GM23338 (cell line): ENCODE data around the gene NECAB3. TPM values are rescaled to one million over a fixed set of nuclear protein-coding genes. Genes with fewer than 3 reads are reported as not detected.
A peak's percentile ranks its signal among the peaks of the same experiment; 100 is the strongest.

Source experiments
- ATAC-seq: fragments of 200-7000 bp; cut with Tn5 transposase; 3 replicates; pipeline ENCODE4 v1.9.1; 2020
- DNase-seq: peaks from one replicate; pipeline ENCODE4 v3.0.0-alpha.2; 2015; ENCODE audit warnings: low spot score
- H2AFZ ChIP-seq: fragments of 200-600 bp; sonication (generic); 2 replicates; pipeline ENCODE4 v1.8.0; 2016; ENCODE audit warnings: antibody characterized with exemption, mild to moderate bottlenecking, moderate library complexity
- H3F3A ChIP-seq: fragments of 200-600 bp; sonication (generic); replicated peaks from 2 replicates; pipeline ENCODE4 v1.8.0; 2017; ENCODE audit warnings: antibody characterized with exemption, mixed run types, low read depth
- H3K27ac ChIP-seq: fragments of 200-600 bp; sonication (generic); 2 replicates; pipeline ENCODE4 v1.6.1; 2016; ENCODE audit warnings: low read depth
- H3K27me3 ChIP-seq: fragments of 200-600 bp; sonication (generic); 2 replicates; pipeline ENCODE4 v1.8.0; 2016; ENCODE audit warnings: mild to moderate bottlenecking, mixed run types, moderate library complexity; ENCODE audit not compliant: insufficient read depth
- H3K36me3 ChIP-seq: fragments of 200-600 bp; sonication (generic); 2 replicates; pipeline ENCODE4 v1.8.0; 2016; ENCODE audit warnings: mild to moderate bottlenecking; ENCODE audit not compliant: insufficient read depth
- H3K4me1 ChIP-seq: fragments of 200-600 bp; sonication (generic); 2 replicates; pipeline ENCODE4 v1.8.0; 2016; ENCODE audit warnings: mild to moderate bottlenecking, moderate library complexity; ENCODE audit not compliant: insufficient read depth
- H3K4me2 ChIP-seq: fragments of 200-600 bp; sonication (generic); 2 replicates; pipeline ENCODE4 v1.7.1; 2017; ENCODE audit warnings: mixed run types
- H3K4me3 ChIP-seq: fragments of 200-600 bp; sonication (generic); 2 replicates; pipeline ENCODE4 v1.6.1; 2016; ENCODE audit warnings: mixed run types
- H3K79me2 ChIP-seq: fragments of 200-600 bp; sonication (generic); replicated peaks from 2 replicates; pipeline ENCODE4 v1.8.0; 2017; ENCODE audit warnings: mild to moderate bottlenecking; ENCODE audit not compliant: insufficient read depth
- H3K9me2 ChIP-seq: fragments of 200-600 bp; sonication (generic); 2 replicates; pipeline ENCODE4 v1.8.0; 2017; ENCODE audit not compliant: insufficient read depth
- H4K20me1 ChIP-seq: fragments of 200-600 bp; sonication (generic); replicated peaks from 2 replicates; pipeline ENCODE4 v1.8.0; 2017; ENCODE audit warnings: mild to moderate bottlenecking; ENCODE audit not compliant: insufficient read depth
- H3K27ac Mint-ChIP-seq: 2 replicates; pipeline ENCODE4 v1.8.0; 2020; ENCODE audit warnings: inconsistent platforms, mild to moderate bottlenecking, moderate library complexity, mixed read lengths
- H3K27me3 Mint-ChIP-seq: 3 replicates; pipeline ENCODE4 v1.8.0; 2022; ENCODE audit warnings: low read depth, mild to moderate bottlenecking, moderate library complexity, mixed read lengths, inconsistent platforms; ENCODE audit not compliant: insufficient read depth, poor library complexity
- H3K36me3 Mint-ChIP-seq: 3 replicates; pipeline ENCODE4 v1.8.0; 2021; ENCODE audit warnings: low read depth, mild to moderate bottlenecking, inconsistent platforms, moderate library complexity, mixed read lengths
- H3K4me1 Mint-ChIP-seq: 3 replicates; pipeline ENCODE4 v1.8.0; 2020; ENCODE audit warnings: mild to moderate bottlenecking, inconsistent platforms, mixed read lengths
- H3K4me3 Mint-ChIP-seq: 3 replicates; pipeline ENCODE4 v1.8.0; 2021; ENCODE audit warnings: moderate library complexity, mild to moderate bottlenecking, inconsistent platforms, mixed read lengths
- H3K9me3 Mint-ChIP-seq: 3 replicates; pipeline ENCODE4 v1.8.0; 2020; ENCODE audit warnings: moderate library complexity, mild to moderate bottlenecking, inconsistent platforms, mixed read lengths
- EZH2 ChIP-seq: fragments of 200-600 bp; sonication (generic); IDR thresholded peaks from one replicate; pipeline ENCODE4 v1.8.0; 2017; ENCODE audit warnings: antibody characterized with exemption, mild to moderate bottlenecking, low read depth; ENCODE audit not compliant: unreplicated experiment
- JUNB ChIP-seq: IDR thresholded peaks from one replicate; pipeline ENCODE4 v1.6.1; 2016; ENCODE audit warnings: antibody characterized with exemption; ENCODE audit not compliant: unreplicated experiment
- NANOG ChIP-seq: IDR thresholded peaks from 2 replicates; pipeline ENCODE4 v1.6.1; 2016; ENCODE audit warnings: antibody characterized with exemption, borderline replicate concordance
- POLR2AphosphoS5 ChIP-seq: IDR thresholded peaks from 2 replicates; pipeline ENCODE4 v1.6.1; 2016; ENCODE audit warnings: antibody characterized with exemption, low read depth
- STAT1 ChIP-seq: IDR thresholded peaks from one replicate; pipeline ENCODE4 v1.6.1; 2016; ENCODE audit warnings: antibody characterized with exemption; ENCODE audit not compliant: unreplicated experiment
- ZNF462 ChIP-seq: fragments of 250-450 bp; sonication (Bioruptor Pico); IDR thresholded peaks from 2 replicates; pipeline ENCODE4 v1.5.0; 2020; ENCODE audit warnings: mild to moderate bottlenecking, moderate library complexity
- long read RNA-seq: library from polyadenylated mRNA; unstranded; transcript quantifications from one replicate; pipeline ENCODE4 v2.0.0, GENCODE V29; 2020; ENCODE audit not compliant: unreplicated experiment
- polyA plus RNA-seq: library from polyadenylated mRNA; unstranded; fragments of >200 nt; fragmentation: Nextera tagmentation; extraction: Ambion mirVana; gene quantifications from 2 replicates; pipeline ENCODE4 v1.2.1, GENCODE V29; 2016
- total RNA-seq: library from RNA; depleted of rRNA; stranded (reverse); fragments of >200 nt; shearing (Covaris generic); gene quantifications from 2 replicates; pipeline ENCODE4 v1.2.3, GENCODE V29; 2014; rRNA removed
- TF ChIP-seq, protein P1 (sequence below), 2 experiments: fragments of 200-600 bp in 1 of 2; sonication (generic) in 1 of 2; conservative IDR thresholded peaks; 2 replicates each; pipeline versions ENCODE4 v1.5.1 to v1.6.1; 2016 to 2017; ENCODE audit warnings: antibody characterized with exemption in 2 of 2, low read depth in 2 of 2, mild to moderate bottlenecking in 2 of 2, moderate library complexity in 1 of 2

NECAB3 gene, protein sequence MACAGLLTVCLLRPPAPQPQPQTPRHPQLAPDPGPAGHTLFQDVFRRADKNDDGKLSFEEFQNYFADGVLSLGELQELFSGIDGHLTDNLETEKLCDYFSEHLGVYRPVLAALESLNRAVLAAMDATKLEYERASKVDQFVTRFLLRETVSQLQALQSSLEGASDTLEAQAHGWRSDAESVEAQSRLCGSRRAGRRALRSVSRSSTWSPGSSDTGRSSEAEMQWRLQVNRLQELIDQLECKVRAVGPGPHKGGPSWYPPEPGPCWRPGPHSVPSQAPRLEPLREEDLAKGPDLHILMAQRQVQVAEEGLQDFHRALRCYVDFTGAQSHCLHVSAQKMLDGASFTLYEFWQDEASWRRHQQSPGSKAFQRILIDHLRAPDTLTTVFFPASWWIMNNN
- 28.4 TPM in 2 replicates for total RNA-seq
- 8.5 and 13.4 TPM in 2 replicates for polyA plus RNA-seq
- long read RNA-seq, partial matches to known transcripts: 1 of 4 reads
- long read RNA-seq, other reads (novel, unspliced or antisense): 0 of 4 reads

GRCh38 chr20:33674294-33675135 lies at the start of gene NECAB3:
Gene NECAB3, minus strand, starts transcription at chr20:33674428. Its CDS starts 76 bp downstream, at chr20:33674352.
- peak within 1 kb of the TSS; percentile 50 for H3K27ac Mint-ChIP-seq
- H3K27ac ChIP-seq: peak within 1 kb of the TSS; percentile 52

DNA sequence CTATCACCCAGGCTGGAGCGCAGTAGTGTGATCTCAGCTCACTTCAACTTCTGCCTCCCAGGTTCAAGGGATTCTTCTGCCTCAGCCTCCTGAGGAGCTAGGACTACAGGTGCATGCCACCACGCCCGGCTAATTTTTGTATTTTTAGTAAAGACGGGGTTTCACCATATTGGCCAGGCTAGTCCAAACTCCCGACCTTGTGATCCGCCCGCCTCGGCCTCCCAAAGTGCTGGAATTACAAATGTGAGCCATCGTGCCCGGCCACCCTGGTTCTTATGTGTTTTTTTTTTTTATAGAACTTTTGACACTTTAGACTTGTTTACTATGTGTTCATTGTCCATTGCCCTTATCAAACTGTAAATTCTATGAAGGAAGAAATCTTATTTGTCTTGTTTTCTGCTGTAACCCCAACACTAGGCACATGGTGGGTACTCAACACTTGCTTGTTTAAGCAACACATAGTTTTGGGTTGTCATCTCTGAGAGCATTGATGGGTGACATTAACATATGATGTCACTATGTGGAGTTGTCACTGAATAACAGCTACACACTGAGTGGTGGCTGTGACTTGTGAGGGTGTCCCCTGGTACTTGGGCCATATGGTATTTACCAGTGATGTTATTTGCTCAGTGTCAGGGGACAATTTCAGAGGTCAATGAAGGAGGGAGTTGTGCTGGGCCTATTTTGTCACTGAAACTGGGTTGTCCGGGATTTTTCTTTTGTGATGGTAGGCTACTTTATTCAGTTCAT lies 47.3 kb upstream of the NECAB3 start:
- Histone ChIP-seq H3K27ac (no peak overlapping the region), H3K4me1 (no peaks in the 10 kb centered on the region), H3K36me3 (no peaks in the 10 kb centered on the region), H3K4me2 (no peak overlapping the region), H3K4me3 (no peak overlapping the region), H3K9me2 (no peaks in the 10 kb centered on the region), H3K27me3 (no peaks in the 10 kb centered on the region), H4K20me1 (no peaks in the 10 kb centered on the region), H2AFZ (no peak overlapping the region), H3K79me2 (no peaks in the 10 kb centered on the region), H3F3A (no peaks in the 10 kb centered on the region)
- H3K27me3 Mint-ChIP-seq: peaks cover 17% of the 10 kb centered on the region
- no peak overlapping the region for H3K27ac Mint-ChIP-seq
- no peaks in the 10 kb centered on the region; the same call in 2 of the 3 replicates for H3K4me1 Mint-ChIP-seq
- H3K4me3 Mint-ChIP-seq: no peak overlapping the region
- peaks cover 6% of the 10 kb centered on the region; the same call in 2 of the 3 replicates for H3K9me3 Mint-ChIP-seq
- DNase-seq (no peak), ATAC-seq (no peak)
- no peaks in the 10 kb centered on the region for H3K36me3 Mint-ChIP-seq
- TF ChIP-seq, protein P1, sequence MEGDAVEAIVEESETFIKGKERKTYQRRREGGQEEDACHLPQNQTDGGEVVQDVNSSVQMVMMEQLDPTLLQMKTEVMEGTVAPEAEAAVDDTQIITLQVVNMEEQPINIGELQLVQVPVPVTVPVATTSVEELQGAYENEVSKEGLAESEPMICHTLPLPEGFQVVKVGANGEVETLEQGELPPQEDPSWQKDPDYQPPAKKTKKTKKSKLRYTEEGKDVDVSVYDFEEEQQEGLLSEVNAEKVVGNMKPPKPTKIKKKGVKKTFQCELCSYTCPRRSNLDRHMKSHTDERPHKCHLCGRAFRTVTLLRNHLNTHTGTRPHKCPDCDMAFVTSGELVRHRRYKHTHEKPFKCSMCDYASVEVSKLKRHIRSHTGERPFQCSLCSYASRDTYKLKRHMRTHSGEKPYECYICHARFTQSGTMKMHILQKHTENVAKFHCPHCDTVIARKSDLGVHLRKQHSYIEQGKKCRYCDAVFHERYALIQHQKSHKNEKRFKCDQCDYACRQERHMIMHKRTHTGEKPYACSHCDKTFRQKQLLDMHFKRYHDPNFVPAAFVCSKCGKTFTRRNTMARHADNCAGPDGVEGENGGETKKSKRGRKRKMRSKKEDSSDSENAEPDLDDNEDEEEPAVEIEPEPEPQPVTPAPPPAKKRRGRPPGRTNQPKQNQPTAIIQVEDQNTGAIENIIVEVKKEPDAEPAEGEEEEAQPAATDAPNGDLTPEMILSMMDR (conservative IDR thresholded peaks at IDR 0.05; ENCODE audit: low read depth in 2 of 2): no peak
- TF ChIP-seq ZNF462 (CRISPR knock-in tag): no peak
- TF ChIP-seq JUNB: no peak
- no peak for TF ChIP-seq NANOG

More at GRCh38 chr20:33674294-33675135, at the start of gene NECAB3:
- H3K27me3 ChIP-seq: no peaks in the 10 kb centered on the region
- Mint-ChIP-seq H3K36me3 (peaks cover 54% of the 10 kb centered on the region), H3K27me3 (peaks cover 24% of the 10 kb centered on the region), H3K4me3 (peak within 1 kb of the TSS; percentile 89), H3K4me1 (peaks cover 33% of the 10 kb centered on the region), H3K9me3 (no peaks in the 10 kb centered on the region; the same call in 2 of the 3 replicates)
- H3K4me2 ChIP-seq: peak within 1 kb of the TSS; percentile 99
- TF ChIP-seq STAT1 (no peak), POLR2AphosphoS5 (peak; percentile 54; the same call in 1 of the 2 replicates), EZH2 (no peak)
- no peaks in the 10 kb centered on the region for H3K9me2 ChIP-seq
- H3F3A ChIP-seq: peaks cover 15% of the 10 kb centered on the region; the same call in 1 of the 2 replicates
- peaks cover 6% of the 10 kb centered on the region; the same call in 1 of the 2 replicates for H4K20me1 ChIP-seq
- peak within 1 kb of the TSS; percentile 97 for H2AFZ ChIP-seq
- ATAC-seq: peak; percentile 81
- DNase-seq: peak; percentile 84
- peaks cover 4% of the 10 kb centered on the region for H3K36me3 ChIP-seq
- peak within 1 kb of the TSS; percentile 78 for H3K4me3 ChIP-seq
- H3K4me1 ChIP-seq: peaks cover 19% of the 10 kb centered on the region
- H3K79me2 ChIP-seq: no peaks in the 10 kb centered on the region; the same call in 1 of the 2 replicates
